Stimulated activated CD8-positive, alpha-beta memory T cell treated with anti-CD3 and anti-CD28 coated beads, Interleukin-4, amount 100 ng/mL, for 4 hours (primary cell): Measurements from ENCODE around the gene RNPC3.
A peak's percentile ranks its signal among the peaks of the same experiment; 100 is the strongest.

Source experiments
- DNase-seq, 2 donors: peaks; one replicate each; pipeline ENCODE4 v3.0.0-alpha.2; 2020; ENCODE audit warnings: low read depth in 2 of 2, low spot score in 1 of 2

RNPC3 gene, protein sequence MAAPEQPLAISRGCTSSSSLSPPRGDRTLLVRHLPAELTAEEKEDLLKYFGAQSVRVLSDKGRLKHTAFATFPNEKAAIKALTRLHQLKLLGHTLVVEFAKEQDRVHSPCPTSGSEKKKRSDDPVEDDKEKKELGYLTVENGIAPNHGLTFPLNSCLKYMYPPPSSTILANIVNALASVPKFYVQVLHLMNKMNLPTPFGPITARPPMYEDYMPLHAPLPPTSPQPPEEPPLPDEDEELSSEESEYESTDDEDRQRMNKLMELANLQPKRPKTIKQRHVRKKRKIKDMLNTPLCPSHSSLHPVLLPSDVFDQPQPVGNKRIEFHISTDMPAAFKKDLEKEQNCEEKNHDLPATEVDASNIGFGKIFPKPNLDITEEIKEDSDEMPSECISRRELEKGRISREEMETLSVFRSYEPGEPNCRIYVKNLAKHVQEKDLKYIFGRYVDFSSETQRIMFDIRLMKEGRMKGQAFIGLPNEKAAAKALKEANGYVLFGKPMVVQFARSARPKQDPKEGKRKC

DNA sequence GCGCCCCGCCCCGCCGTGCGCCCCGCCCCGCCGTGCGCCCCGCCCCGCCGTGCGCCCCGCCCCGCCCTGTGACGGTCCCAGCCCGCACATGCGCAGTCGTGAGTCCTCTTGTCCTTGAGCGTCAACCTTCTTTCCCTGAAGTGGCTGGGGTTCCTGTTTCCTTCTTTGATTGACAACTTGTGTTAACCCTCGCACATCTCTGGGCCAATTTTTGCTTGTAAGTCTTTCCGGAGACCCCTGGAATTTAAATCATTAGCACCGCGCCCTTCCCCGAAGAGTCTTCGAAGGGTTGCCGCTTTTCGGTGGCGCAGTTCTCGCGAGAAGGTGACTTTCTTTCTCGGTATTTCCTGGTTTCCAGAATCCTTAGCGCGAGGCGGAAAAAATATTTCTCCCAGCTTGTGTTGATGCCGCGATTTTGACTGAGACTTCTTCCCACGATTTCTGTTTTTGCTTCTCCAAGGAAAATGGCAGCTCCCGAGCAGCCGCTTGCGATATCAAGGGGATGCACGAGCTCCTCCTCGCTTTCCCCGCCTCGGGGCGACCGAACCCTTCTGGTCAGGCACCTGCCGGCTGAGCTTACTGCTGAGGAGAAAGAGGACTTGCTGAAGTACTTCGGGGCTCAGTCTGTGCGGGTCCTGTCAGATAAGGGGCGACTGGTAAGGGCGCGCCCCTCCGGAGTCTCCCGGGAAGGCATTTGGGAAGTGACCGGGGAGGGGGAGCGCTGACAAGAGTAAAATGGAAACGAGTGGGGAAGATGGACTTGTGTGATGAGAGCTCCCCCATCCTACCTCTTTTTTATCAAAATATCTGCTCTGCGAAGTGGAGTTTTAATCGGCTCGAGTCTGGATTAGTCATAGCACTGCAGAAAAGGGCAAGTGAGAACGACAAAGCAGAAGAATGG lies at the start of gene RNPC3:
Gene RNPC3, plus strand, starts transcription at position 93 of the 901 bp plus-strand sequence. Its CDS starts 372 bp downstream, at position 465.
- peak; percentile 66 to 79 for DNase-seq

DNA sequence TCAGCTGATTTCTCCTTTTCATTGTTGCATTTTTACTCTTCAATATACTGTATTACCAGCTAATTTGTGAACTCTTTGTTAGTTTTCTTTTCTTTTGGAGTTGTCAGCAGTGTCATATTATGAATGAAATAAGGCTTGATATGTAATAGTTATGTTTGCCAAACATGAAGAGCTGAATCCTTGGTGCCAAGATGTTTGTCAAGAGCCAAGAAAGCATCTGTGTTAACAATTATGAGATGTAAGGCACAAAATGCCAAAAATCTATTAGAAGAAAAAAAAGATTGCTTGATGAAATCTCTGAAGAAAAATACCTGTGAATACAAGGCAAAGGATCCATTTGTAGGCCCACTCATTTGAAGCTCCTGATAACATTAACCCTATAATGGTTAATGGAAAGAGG lies 48.4 kb upstream of the RNPC3 start:
- DNase-seq: no peak

DNA sequence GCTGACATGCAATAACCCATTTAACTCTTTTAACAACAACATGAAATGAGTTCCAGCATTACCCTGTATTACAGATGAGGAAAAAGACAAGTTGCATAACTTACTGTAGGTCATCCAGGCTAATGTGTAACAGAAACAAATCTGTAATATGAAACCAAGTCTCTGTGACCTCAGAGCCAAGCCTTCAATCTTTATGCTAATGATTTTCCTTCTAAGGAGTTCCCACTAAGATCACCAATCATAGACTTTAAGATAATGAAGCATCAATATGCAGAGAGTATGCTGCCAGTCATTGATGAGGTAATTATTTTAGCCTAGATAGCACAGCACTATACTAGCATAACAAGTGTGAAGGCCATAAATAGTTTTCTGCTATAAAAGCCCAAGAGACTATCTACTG lies 35.6 kb upstream of the RNPC3 start:
- DNase-seq: no peak

DNA sequence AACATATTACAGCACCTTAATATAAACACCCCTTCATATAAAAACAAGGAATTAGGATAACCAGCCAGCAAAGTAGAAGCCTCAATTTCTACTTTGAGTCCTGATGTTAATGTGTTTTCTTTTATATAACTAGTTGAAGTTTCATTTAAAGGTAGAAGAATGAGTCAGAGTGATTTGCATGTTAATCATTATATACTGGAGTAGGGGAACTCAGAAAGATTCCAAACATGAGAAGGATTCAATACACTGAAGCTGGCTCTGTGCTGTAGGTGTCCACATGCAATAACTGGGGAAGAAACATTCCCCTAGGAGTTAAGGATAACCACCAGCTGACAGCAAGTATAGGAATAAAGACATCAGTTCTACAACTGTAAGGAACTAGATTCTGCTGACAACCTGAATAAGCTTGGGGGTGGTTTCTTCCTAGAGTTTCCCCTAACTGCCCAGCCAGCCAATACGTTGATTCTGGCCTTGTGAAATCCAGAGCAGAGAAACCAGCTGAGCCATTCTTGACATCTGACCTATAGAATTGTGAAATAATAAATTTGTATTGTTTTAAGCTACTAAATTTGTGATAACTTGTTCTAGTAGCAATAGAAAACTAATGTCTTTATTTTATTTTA lies 33.4 kb upstream of the RNPC3 start:
- DNase-seq: no peak

DNA sequence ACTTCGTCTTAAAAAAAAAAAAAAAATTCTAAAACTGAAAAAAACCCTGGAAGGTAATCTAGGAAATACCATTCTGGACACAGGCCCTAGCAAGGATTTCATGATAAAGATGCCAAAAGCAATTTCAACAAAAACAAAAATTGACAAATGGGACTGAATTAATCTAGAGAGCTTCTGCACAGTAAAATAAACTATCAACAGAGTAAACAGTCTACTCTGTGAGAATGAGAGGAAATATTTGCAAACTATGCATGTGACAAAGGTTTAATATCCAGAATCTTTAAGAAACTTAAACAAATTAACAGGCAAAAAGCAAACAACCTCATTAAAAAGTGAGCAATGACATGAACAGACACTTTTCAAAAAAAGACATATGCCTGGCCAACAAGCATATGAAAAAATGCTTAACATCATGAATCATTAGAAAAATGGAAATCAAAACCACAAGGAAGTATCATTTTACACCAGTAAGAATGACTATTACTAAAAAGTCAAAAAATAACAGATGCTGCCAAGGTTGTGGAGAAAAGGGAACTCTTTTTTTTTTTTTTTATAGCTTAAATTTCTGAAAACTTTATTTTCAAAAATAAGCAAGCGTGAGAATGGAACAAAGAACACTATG lies 29.4 kb upstream of the RNPC3 start:
- no peak for DNase-seq

DNA sequence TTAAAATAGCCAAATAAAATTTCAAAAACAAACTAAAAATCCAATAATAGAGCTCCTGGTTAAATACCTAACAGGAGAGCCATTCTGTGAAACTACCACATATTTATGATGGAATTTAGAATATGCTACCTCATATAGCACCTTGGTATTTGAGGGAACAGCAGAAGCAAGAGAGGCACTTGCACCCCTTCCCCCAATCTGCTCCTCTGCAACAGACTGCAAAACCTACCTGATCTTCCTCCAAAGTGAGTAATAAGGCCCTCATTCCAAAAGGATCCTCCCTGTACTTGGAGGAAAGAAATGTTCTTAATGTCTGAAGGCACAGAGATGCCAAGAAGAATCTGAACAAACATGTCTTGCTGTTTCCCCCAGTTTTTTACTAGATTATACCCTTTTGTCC lies 28.1 kb upstream of the RNPC3 start:
- no peak for DNase-seq

DNA sequence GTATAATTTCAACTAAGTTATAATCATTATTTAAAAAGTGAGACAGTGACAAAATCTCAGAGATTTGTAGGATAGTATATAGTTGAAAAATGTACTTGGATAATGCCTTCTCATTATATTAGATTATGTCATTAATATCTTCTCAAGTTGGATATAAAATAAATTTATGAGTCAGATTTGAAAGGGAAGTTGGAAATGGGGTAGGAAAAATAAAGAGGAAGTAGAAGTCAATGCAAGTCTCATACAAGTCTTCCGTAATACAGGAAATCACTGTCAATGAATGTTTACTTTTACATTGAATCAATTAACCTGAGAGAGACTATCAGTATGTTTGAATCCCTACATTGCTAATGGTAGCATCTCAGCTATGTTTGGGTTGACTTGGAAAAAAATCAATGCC lies 16.2 kb upstream of the RNPC3 start:
- DNase-seq: no peak

DNA sequence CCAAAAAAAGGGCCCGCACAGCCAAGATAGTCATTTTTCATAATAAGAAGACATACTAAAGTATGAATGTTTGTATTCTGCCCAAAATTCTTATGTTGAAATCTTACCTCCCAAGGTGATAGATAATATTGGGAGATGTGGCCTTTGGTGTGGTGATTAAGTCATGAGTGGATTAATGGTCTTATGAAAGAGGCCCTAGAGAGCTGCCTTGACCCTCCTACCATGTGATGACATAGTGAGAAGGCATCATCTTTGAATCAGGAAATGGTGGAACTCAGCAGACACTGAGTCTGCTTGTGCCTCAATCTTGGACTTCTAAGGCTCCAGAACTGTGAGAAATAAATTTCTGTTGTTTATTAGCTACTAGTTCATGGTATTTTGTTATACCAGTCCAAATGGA lies 11.8 kb upstream of the RNPC3 start:
- DNase-seq: no peak

DNA sequence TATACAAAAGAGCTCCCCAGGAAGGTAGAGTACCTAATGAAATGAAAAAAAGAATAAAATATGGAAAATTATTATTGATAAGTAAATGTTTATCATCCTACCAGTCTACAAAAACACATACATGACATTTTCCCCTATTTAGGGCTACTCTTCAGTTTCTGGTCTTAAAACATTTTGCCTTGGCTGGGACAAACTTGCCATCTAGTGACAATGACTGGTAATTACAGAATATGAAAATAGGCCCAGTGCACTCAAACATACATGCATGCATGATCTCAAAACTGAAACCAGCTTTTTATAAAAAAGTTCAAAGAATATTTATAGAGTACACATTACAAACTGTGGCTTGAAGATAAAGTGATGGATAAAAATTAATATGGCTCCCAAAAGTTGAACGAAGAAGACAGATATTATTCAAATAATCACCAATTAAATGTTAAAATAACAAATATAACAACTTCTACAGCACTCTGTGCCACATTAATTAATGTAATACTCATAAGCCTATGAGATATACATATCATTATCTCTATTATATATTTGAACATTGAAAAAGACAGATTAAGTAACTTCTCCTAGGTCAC lies 10.5 kb upstream of the RNPC3 start:
- DNase-seq: no peak

DNA sequence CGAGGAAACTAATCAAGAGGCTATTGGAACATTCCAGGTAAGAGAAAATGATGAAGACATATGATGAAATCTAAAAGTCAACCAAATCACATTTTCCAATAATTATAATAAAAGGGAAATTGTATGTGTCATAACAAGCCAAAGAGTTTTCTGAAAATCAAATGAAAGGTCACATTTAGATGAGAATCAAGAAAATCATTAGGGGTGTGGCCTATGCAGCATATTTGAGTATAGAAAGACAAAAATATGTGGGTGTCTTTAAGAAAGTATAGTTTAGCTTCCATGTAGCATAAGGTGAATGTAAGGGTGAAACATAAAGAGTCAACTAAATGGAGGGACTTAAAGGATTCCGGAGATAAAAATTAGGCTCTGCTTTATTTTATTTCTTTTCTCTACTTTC lies 9.2 kb upstream of the RNPC3 start:
- no peak for DNase-seq

DNA sequence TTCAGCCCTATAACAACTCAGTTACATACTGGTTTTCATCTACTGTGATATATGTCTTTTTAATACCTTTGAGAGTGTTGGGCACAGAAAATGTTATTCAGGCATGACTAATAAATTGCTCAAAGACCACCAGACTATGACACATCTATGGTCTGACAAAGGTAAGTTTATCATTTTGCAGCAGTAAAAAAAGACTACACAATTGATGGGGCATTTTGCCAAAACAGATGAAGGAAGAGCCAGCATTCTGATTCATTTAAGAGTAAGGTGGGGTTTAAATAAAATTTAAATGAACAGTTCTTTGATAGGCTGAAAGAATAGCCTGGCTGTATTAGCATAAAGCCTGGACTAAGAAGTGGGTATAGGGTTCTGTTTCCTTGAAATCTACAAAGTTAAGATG lies 8.8 kb upstream of the RNPC3 start:
- no peak for DNase-seq

DNA sequence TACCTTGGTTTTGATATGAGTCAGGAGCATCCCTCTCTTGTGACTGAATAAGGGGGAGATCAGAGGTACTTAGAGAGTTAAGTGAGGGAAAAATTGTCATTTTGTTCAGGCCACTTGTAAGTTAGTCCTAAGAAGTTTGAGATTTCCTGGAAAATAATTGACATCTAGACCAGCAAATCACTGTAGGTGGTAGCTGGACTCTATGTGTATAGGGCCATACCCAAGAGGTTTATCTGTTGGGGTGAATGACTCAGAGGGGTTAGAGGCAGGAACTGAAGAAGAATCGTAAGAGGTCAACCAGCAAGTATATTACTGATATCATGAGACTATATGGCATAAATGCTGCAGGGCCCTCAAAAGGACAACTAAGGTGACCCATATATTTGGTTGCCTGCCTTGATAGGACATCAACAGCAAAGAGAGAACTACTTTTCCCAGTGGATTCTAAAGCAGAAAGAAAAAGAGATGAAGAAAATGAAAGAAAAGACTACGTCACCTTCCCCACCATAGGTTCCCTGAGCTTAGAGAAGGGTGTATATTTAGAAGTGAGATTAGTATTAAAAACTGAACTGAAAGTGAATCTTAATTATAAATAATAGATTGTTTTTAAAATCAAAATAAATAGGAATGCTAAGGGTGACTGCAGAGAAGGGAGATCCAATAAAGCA lies 8.0 kb upstream of the RNPC3 start:
- DNase-seq: no peak

DNA sequence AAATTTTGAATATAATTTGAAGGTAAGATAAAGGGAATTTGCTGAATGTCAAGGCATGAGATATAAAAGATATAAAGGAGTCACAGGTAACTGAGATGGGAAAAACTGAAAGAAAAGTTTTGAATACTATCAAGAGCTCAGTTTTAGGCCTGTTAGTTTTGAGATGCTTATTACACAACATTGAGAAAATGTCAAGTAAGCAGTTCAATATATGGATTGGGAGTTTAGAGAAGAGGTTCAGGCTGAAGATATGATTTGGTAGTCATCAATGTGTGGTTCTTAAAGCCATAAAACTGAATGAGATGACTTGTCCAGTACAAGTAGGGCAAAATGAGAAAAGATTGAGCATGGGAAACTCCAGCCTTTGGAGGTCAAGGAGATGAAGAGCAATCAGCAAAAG lies 4.7 kb upstream of the RNPC3 start:
- DNase-seq: no peak

DNA sequence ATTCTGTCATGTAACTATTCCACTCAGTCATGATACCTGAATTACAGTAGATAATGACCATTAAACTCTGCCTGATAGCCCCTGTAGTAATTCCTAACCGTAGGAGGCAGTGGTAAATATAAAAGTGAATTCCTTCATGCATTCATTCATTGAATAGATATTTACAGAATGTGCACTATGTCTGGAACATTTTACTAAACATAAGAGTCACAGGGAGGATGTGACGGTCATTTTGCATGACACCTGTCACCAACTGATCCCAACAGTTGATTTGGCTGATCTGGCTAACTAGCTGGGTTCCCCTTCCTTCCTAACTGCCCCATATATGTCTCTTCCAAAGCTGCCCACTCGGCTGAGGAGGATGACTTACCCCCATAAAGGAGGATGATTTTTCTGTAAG lies 2.2 kb upstream of the RNPC3 start:
- no peak for DNase-seq

DNA sequence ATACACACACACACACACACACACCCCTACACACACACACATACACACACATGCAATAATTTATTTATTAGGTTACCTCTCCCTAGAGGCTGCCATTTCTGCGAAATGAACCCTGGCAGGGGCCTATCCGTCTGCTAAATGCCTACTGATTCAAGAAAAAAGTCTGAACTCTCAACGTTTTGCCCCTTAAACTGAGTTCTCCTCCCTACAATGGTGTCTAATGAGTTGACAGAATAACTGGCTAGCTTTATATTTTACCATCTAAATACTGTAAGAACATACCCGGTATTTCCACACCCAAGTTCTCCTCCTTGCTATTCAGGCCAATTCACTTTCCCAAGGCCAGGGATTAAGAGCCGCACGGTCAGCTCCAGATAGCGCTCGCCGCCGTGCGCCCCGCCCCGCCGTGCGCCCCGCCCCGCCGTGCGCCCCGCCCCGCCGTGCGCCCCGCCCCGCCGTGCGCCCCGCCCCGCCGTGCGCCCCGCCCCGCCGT lies 339 bp upstream of the RNPC3 start:
- DNase-seq: no peak

DNA sequence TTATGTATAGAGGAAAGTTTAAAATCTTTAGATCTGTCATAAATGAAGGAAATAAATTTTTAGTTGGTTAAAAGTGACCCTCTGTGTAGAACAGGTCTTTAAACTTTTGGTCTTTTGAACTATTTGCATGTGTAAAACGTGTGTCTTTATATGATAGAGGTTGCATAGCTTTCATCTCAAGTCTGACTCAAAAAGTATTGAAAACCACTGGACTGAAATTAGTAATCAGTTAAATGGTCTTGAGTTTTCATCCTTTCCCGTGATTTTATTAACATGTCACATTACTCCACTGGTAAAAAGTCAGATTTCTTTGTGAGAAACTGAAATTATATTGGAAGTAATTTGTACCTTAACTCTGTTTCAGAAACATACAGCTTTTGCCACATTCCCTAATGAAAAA lies 1.8 kb downstream of the RNPC3 start:
- DNase-seq: no peak

DNA sequence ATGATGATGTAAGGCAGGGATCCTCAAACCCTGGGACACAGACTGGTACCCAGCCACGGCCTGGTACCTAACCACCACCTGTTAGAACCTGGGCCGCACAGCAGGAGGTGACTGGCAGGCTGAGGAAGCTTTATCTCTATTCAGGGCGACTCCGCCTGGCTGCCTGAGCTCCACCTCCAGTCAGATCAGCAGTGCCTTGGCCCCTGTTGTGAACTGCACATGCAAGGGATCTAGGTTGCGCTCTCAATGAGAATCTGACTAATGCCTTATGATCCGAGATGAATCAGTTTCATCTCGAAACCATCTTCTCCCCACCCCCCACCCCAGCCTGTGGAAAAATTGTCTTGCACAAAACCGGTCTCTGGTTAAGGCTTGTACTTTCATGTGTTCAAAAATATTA lies 4.2 kb downstream of the RNPC3 start:
- DNase-seq: no peak

DNA sequence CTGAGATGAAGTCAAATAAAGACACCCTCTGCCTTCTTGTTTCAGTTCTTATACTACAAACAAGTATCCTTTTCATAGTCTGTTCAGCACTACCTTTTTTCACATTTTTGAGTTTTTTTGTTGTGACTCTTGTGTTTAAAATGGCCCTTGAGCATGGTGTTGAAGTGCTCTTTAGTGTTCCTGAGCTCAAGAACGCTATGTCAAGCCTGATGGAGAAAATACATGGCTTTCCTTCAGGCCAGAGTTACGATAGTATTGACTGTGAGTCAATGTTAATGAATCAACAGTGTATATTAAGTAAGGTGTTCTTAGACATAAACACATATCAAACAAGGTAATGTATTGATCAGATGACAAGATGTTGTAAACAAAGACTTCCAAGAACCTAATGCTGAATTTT lies 12.7 kb downstream of the RNPC3 start:
- no peak for DNase-seq

DNA sequence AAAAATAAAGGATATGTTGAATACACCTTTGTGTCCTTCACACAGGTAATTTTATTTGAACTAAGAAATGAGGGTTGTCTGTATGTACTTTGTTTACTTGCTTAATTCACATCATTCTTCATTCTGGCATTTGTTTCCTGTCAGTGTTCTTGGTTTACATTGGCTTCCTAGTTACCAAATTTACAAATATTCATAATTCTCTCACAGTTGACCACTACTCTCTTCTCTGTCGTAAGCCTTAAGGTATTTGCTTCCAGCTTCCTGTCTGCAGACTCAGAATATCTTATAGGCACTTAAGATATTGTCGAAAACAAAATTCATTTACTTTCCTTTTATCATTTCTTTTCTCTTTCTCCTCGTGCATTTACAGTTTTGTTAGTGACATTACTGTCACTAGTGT lies 15.9 kb downstream of the RNPC3 start:
- no peak for DNase-seq

DNA sequence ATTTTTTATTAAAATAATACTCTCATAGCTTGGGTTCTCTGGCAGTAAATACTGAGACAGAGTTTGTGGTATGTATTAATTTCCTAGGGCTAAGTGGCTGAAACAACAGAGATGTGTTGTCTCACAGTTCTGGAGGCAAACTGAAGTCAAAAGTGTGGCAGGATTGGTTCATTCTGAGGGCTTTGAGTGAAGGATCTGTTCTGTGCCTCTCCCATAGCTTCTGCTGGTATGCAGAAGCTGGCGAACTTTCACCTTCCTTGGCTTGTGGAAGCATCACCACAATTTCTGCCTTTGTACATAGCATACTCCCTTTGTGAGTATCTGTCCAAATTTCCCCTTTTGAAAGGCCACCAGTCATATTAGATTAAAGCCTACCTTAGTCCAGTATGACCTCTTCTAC lies 21.0 kb downstream of the RNPC3 start:
- no peak for DNase-seq
